Endothelial cell (in vitro differentiated cells): ENCODE results near the gene TAX1BP1. TPM values are rescaled to one million over a fixed set of nuclear protein-coding genes. Genes with fewer than 3 reads are reported as not detected.

Source experiments
- DNase-seq: peaks from one replicate; pipeline ENCODE4 v3.0.0; 2021; ENCODE audit warnings: low spot score
- H3K27ac Mint-ChIP-seq: one replicate; pipeline ENCODE4 v1.8.0; 2021; ENCODE audit warnings: mixed read lengths, inconsistent platforms; ENCODE audit not compliant: unreplicated experiment
- H3K27me3 Mint-ChIP-seq: one replicate; pipeline ENCODE4 v1.8.0; 2021; ENCODE audit warnings: mild to moderate bottlenecking, moderate library complexity, mixed read lengths, inconsistent platforms; ENCODE audit not compliant: unreplicated experiment
- H3K36me3 Mint-ChIP-seq: one replicate; pipeline ENCODE4 v1.8.0; 2021; ENCODE audit warnings: mild to moderate bottlenecking, low read depth, mixed read lengths, inconsistent platforms; ENCODE audit not compliant: unreplicated experiment
- H3K4me1 Mint-ChIP-seq: one replicate; pipeline ENCODE4 v1.8.0; 2021; ENCODE audit warnings: mild to moderate bottlenecking, mixed read lengths, inconsistent platforms; ENCODE audit not compliant: unreplicated experiment
- H3K4me3 Mint-ChIP-seq: one replicate; pipeline ENCODE4 v1.8.0; 2021; ENCODE audit warnings: mild to moderate bottlenecking, mixed read lengths, inconsistent platforms; ENCODE audit not compliant: unreplicated experiment
- H3K9me3 Mint-ChIP-seq: one replicate; pipeline ENCODE4 v1.8.0; 2021; ENCODE audit warnings: mixed read lengths, inconsistent platforms; ENCODE audit not compliant: unreplicated experiment
- CTCF ChIP-seq: fragments of 200-600 bp; sonication (generic); IDR thresholded peaks from one replicate; pipeline ENCODE4 v1.5.0; 2021; ENCODE audit warnings: antibody characterized with exemption; ENCODE audit not compliant: unreplicated experiment
- total RNA-seq: library from RNA; stranded (reverse); fragmentation: NEBNext Ultra II Directional; extraction: Animal tissue kit (Norgen Biotek cat#: 25700); gene quantifications from one replicate; pipeline ENCODE4 v1.2.1, GENCODE V29; 2021; ENCODE audit not compliant: unreplicated experiment

Gene TAX1BP1
- total RNA-seq, 1 donor from 2014 or later, result 124 TPM

GRCh38 chr7:27708485-27708884 lies 31.5 kb upstream of the TAX1BP1 start:
- H3K27ac Mint-ChIP-seq, result no peak overlapping the region
- H3K27me3 Mint-ChIP-seq, result no peaks in the 10 kb centered on the region
- no peaks in the 10 kb centered on the region for H3K36me3 Mint-ChIP-seq
- H3K4me1 Mint-ChIP-seq, result no peaks in the 10 kb centered on the region
- DNase-seq, result no peak
- no peak overlapping the region for H3K4me3 Mint-ChIP-seq
- TF ChIP-seq CTCF, result no peak
- no peaks in the 10 kb centered on the region for H3K9me3 Mint-ChIP-seq

- H3K4me1 Mint-ChIP-seq, result no peaks in the 10 kb centered on the region
- DNase-seq, result no peak
- H3K27me3 Mint-ChIP-seq, result no peaks in the 10 kb centered on the region
Observed at GRCh38 chr7:27709137-27710075, 30.6 kb upstream of the TAX1BP1 start.

GRCh38 chr7:27712217-27712616 lies 27.7 kb upstream of the TAX1BP1 start:
- peaks cover 13% of the 10 kb centered on the region for H3K4me1 Mint-ChIP-seq
- H3K36me3 Mint-ChIP-seq, result no peaks in the 10 kb centered on the region
- no peak overlapping the region for H3K4me3 Mint-ChIP-seq
- H3K9me3 Mint-ChIP-seq, result no peaks in the 10 kb centered on the region
- no peak overlapping the region for H3K27ac Mint-ChIP-seq
- H3K27me3 Mint-ChIP-seq, result no peaks in the 10 kb centered on the region
- TF ChIP-seq CTCF, result no peak
- DNase-seq, result no peak

More at GRCh38 chr7:27709137-27710075, 30.6 kb upstream of the TAX1BP1 start:
- TF ChIP-seq CTCF, result no peak
- H3K36me3 Mint-ChIP-seq, result no peaks in the 10 kb centered on the region
- no peak overlapping the region for H3K27ac Mint-ChIP-seq
- H3K9me3 Mint-ChIP-seq, result no peaks in the 10 kb centered on the region
- no peak overlapping the region for H3K4me3 Mint-ChIP-seq

- peaks cover 13% of the 10 kb centered on the region for H3K4me1 Mint-ChIP-seq
- H3K27me3 Mint-ChIP-seq, result peaks cover 3% of the 10 kb centered on the region
- DNase-seq, result no peak
- no peak for TF ChIP-seq CTCF
- H3K27ac Mint-ChIP-seq, result no peak overlapping the region
- no peaks in the 10 kb centered on the region for H3K36me3 Mint-ChIP-seq
- no peak overlapping the region for H3K4me3 Mint-ChIP-seq
- no peaks in the 10 kb centered on the region for H3K9me3 Mint-ChIP-seq
Observed at GRCh38 chr7:27714831-27715444, 25.0 kb upstream of the TAX1BP1 start.

- H3K4me3 Mint-ChIP-seq, result no peak overlapping the region
Observed at GRCh38 chr7:27723085-27723484, 16.9 kb upstream of the TAX1BP1 start.

More at GRCh38 chr7:27723085-27723484, 16.9 kb upstream of the TAX1BP1 start:
- H3K9me3 Mint-ChIP-seq, result no peaks in the 10 kb centered on the region
- no peaks in the 10 kb centered on the region for H3K4me1 Mint-ChIP-seq
- no peaks in the 10 kb centered on the region for H3K36me3 Mint-ChIP-seq
- H3K27me3 Mint-ChIP-seq, result peaks cover 3% of the 10 kb centered on the region
- H3K27ac Mint-ChIP-seq, result no peak overlapping the region
- no peak for TF ChIP-seq CTCF
- DNase-seq, result peak; percentile 5
